NT2/D1 (cell line): Measurements from ENCODE around the gene SPOCK1.

Experiments
- SUZ12 ChIP-seq: IDR thresholded peaks from 2 replicates; pipeline ENCODE4 v1.6.1; 2011; ENCODE audit not compliant: insufficient read length, insufficient read depth; ENCODE audit errors: extremely low read depth
- ZNF274 ChIP-seq: IDR thresholded peaks from 2 replicates; pipeline ENCODE4 v1.6.1; 2011; ENCODE audit warnings: mild to moderate bottlenecking, low read depth, low read length

DNA sequence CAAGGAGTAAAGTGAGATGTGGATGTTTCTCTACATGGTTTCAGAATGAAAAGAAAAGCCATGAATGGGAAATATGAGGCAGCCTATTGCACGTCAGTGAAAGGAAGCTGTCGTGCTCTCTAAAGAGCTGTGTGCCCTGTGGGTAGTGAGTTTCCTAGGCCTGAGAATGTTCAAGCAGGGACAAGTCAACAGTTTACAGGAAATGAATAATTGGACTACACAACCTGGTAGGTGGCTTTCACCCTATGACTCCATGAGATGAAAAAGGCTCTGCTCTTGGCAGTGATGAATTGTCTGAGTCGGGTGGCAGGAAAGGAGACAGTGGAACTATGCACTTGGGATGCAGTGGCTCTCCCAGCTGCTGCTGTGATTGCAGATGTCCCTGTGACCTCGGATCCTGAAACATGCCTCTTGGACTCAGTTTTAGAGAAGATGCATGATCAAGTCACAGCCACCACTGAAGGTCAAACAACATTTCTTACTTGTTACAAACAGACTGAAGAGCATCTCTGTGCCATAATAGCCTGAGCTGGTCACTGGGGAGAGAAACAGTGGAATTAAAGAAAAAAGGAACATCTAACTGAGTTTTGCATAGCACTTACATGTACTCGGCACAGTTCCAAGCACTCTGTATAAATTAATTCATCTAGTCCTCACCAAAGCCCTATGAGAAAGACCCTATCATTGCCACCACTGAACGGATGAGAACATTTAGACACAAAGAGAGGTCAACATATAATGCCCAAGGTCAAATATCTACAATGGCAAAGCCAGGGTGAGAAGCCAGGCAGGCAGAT is 293.7 kb downstream of the SPOCK1 start:
- no peak for TF ChIP-seq ZNF274
- no peak for TF ChIP-seq SUZ12
